Left hindlimb (tissue), 1 donor: ENCODE measurements around the gene REPIN1.

Experiments used
- DNase-seq: peaks from one replicate; pipeline ENCODE4 v3.0.0-alpha.2; 2018

REPIN1 gene

GRCh38 chr7:150398108-150398964 lies 29.7 kb downstream of the REPIN1 start:
- DNase-seq, result no peak

- no peak for DNase-seq
Measured at GRCh38 chr7:150398965-150399320, 30.3 kb downstream of the REPIN1 start.

- no peak for DNase-seq
Measured at GRCh38 chr7:150399421-150400007, 30.9 kb downstream of the REPIN1 start.

GRCh38 chr7:150400008-150400787 lies 31.6 kb downstream of the REPIN1 start:
- no peak for DNase-seq

- DNase-seq, result no peak
Measured at GRCh38 chr7:150400788-150401423, 32.3 kb downstream of the REPIN1 start.

- no peak for DNase-seq
Measured at GRCh38 chr7:150401424-150401790, 32.8 kb downstream of the REPIN1 start.

- no peak for DNase-seq
Measured at GRCh38 chr7:150401861-150402631, 33.4 kb downstream of the REPIN1 start.

- DNase-seq, result no peak
Measured at GRCh38 chr7:150402671-150403321, 34.2 kb downstream of the REPIN1 start.

- DNase-seq, result no peak
Measured at GRCh38 chr7:150403376-150404171, 35.0 kb downstream of the REPIN1 start.

GRCh38 chr7:150404172-150404804 lies 35.7 kb downstream of the REPIN1 start:
- DNase-seq, result peak; percentile 58

GRCh38 chr7:150404805-150405583 lies 36.4 kb downstream of the REPIN1 start:
- DNase-seq, result peak; percentile 91

GRCh38 chr7:150405584-150406311 lies 37.1 kb downstream of the REPIN1 start:
- DNase-seq, result no peak

GRCh38 chr7:150406312-150406566 lies 37.6 kb downstream of the REPIN1 start:
- no peak for DNase-seq

GRCh38 chr7:150406567-150407421 lies 38.2 kb downstream of the REPIN1 start:
- no peak for DNase-seq

GRCh38 chr7:150407588-150408392 lies 39.2 kb downstream of the REPIN1 start:
- DNase-seq, result no peak

- no peak for DNase-seq
Measured at GRCh38 chr7:150408393-150409299, 40.0 kb downstream of the REPIN1 start.
